ENCODE measurements around the gene GPR179.

GPR179 gene, protein sequence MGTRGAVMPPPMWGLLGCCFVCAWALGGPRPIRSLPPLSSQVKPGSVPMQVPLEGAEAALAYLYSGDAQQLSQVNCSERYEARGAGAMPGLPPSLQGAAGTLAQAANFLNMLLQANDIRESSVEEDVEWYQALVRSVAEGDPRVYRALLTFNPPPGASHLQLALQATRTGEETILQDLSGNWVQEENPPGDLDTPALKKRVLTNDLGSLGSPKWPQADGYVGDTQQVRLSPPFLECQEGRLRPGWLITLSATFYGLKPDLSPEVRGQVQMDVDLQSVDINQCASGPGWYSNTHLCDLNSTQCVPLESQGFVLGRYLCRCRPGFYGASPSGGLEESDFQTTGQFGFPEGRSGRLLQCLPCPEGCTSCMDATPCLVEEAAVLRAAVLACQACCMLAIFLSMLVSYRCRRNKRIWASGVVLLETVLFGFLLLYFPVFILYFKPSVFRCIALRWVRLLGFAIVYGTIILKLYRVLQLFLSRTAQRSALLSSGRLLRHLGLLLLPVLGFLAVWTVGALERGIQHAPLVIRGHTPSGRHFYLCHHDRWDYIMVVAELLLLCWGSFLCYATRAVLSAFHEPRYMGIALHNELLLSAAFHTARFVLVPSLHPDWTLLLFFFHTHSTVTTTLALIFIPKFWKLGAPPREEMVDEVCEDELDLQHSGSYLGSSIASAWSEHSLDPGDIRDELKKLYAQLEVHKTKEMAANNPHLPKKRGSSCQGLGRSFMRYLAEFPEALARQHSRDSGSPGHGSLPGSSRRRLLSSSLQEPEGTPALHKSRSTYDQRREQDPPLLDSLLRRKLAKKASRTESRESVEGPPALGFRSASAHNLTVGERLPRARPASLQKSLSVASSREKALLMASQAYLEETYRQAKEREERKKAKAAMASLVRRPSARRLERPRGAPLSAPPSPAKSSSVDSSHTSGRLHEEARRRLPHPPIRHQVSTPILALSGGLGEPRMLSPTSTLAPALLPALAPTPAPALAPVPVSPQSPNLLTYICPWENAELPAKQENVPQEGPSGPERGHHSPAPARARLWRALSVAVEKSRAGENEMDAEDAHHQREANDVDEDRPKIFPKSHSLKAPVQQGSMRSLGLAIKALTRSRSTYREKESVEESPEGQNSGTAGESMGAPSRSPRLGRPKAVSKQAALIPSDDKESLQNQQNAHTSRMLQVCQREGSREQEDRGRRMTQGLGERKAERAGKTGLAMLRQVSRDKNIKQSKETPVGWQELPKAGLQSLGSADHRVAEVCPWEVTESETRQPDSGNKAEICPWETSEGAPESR (N-terminal part only)

DNA sequence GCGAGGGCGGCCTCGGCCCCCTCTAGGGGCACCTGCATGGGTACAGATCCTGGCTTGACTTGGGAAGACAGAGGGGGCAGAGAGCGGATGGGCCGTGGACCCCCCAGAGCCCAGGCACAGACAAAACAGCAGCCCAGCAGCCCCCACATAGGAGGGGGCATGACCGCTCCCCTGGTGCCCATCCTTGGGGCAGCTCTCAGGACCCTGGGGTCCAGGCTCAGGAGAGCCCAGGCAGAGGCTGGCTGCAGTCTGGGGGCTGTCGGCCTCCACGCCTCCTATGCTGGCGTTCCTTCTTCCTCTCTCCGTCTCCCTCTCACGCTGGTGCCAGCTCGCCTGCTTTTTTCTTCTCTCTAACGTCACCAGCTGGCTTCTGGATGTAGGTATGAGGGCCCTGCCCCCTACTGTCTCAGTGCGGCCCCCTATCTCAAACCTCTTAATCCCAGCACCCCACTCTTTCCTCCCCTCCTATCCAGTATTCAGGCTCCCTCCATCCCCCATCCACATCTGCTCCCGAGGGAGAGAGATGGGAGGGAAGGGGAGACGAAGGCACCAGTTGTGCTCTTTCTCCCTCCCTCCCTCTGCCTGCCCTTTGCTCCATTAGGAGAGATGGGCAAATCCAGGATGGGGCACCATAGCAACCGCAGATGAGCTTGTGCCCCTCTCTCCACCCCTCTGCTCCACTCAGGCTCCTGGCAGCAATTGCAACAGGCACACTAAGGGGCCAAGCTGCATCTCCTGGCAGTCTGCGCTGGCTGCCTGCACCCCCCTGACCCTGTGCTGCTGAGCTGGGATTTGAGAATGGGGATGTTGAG lies at the start of gene GPR179:
TSS of gene GPR179 (minus strand) at position 349 of the 812 bp plus-strand sequence. CDS start at position 182, 167 bp downstream.
- DNase-seq, result no peak

DNA sequence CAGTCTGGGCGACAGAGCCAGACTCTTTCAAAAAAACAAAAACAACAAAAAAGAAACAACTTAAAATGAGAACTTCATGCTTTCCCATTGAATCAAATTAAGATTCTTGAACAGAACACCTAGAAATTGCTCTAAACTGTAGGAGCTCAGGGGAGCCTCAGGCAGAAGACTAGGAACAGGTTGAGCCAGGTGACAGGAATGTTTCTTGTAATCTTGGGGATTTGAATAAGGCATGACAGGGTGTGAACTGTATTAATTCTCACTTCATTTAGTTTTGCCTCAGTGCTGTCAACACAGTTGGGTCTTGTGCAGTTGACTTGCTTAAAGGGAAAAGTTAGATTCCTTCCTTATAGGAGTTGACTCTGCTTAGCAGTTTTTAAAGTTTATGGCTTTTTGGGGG lies 35.7 kb upstream of the GPR179 start:
- no peak for DNase-seq

DNA sequence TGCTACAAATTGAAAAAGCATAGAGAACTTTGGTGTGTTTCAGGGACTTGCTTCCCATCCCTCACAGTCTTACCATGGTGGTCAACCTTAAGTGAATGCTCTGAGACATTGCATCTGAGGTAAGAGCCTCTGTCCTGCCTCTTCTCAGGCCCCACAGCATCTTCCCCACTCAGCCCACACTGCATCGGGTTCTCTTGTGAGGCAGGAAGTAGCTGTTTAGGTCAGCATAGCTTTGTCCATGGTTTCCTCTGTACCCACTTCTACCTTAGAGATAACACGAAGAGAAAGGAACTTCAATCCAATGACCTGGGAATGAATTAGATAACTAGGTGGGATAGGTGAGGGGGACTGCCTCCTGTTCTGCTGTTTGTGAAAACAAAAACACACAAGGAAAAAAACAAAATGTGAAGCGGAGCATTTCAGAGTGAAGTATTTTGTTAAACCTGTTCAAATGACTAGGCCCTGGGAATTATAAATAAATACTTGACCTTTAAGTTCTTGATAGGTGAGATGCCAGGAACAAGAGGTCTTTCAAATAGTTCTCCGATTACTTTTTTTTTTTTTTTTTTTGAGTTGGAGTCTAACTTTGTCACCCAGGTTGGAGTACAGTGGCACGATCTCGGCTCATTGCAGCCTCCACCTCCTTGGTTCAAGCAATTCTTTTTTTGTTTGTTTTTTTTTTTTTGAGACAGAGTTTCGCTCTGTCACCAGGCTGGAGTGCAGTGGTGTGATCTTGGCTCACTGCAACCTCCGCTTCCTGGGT lies 25.5 kb upstream of the GPR179 start:
- no peak for DNase-seq

DNA sequence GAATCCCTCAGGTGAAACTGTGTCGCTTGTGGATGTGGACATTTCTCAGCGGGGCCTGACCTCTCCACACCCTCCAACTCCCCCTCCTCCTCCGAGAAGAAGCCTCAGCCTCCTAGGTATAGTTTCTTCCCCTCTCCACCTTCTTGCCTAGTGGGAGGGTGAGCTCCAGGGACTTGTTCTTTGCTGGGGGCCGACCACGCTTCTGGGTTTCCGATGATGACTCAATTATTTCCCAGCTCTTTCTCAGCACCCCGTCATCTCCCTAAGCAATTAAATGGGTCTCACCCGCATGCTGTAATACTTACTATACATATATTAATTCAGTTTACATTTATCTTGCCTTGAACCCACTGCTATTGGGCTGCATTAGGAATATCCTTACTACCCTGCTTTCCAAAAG lies 21.0 kb upstream of the GPR179 start:
- no peak for DNase-seq

DNA sequence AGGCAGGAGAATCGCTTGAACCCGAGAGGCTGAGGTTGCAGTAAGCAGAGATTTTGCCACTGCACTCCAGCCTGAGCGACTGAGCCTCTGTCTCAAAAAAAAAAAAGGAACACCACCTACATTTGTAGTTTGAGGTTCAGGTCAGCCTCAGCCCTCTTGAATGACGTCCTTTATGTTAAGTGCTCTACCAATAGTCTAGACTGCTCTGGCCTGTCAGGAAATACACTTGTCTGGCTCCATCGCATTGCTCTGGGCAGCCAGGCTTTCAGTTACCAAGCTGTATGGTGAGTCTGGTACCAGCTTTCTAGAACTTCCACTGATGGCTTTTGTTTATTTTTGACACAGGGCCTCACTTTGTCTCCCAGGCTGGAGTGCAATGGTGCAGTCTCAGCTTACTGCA lies 19.3 kb upstream of the GPR179 start:
- no peak for DNase-seq

DNA sequence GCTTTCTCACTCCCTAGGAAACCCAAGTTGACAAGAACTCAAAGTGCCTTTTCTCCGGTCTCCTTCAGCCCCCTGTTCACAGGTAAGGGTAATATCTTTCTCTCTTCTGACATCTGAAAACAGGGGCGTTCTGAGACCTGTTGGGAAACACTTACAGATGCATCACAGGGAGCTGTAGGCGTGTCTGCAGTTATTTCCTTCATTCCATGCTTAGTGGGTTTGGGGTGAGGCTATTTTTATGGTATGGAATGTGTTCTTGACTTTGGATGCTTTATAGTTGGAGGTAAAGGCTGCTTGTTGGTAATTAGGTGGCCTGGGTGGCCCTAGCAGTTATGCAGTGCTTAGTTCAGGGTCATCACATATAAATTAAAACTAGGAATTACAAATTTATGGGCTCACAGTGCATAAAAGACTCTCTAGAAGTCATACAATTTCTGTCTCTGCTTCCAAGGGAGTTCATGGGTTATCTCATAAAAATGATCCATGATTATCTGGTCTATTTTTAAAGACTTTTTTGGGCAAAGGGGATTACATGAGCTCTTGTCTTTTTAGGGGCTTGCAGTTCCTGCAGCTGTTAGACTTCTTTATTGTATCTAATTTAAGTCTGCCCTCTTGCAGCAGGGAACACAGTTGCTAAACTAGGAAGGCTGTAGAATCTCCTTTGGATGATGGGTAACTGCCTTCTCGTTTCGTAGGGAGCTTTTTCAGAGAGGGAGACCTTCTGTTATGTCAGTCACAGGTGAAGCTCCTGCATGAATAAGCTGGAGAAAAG lies 18.1 kb upstream of the GPR179 start:
- DNase-seq, result no peak

DNA sequence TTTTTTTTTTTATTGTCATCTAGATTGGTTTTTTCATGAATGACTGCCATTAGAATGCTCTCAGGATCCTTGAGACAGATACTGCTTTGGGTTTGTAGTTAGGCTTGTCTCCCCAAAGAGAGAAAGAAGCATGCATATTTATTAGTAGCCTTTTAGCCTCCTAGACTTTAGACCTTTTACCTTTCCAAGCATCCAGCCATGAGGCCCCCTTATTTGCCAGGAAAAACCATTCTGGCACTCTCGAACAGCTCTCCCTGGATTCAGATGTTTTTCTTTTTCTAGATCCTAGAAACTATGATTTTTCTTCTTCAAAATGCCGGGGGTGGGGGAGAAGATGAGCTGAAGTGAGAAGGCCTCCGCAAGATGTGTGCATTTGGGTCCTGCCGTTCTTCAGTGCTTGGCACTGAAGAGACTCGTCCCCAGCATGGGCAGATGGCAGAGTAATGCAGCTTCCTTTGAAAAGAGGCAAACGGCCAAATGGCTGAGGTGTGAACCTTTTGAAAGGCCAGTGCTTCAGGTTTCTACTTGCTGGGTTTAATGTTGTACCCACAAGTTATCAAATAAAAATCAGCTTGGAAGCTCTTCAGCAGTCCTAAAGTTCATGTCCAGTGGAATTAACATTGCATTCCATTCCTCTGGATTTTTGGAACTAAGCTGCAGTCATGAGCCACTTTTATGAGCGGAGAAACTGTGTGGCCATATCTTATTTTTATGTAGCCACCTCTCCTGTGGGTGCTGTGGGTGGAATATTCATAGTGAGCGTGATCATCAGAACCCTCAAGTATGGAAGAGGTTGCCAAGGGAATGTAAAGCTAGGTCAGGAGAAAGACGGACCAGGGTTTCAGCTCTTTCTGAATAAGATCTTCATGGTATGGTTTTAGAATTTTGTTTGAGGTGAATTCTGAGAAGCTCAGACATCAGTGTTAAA lies 15.1 kb upstream of the GPR179 start:
- no peak for DNase-seq

DNA sequence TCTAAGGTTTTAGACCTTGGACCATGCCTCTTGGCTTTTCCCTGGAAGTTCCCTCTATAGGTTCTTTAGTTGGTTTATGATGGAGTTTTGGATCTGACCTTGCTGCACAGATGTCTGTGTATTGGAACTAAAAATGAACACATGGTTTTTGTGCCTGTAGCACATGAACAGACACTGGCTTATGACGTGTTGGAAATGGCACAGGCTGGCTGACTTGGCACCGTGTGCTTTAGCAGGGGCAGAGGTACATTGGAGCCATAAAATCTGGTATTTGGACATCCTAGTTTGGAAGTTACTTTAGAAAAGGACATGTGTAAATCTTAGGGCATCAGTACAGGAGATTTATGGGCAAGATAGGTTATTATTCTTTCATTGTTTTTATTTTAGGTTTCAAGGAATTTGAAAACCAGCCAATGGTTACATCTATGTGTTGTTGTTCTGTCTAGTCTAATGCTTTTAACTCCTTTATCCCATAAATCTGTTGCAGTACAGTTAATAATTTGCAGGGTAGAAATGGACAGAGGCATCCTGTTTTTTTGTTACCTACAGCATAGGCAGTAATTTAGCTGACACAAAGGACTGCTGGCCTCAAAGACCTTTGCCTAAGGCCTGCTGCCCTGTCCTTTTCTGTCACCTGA lies 13.8 kb upstream of the GPR179 start:
- DNase-seq, result no peak

DNA sequence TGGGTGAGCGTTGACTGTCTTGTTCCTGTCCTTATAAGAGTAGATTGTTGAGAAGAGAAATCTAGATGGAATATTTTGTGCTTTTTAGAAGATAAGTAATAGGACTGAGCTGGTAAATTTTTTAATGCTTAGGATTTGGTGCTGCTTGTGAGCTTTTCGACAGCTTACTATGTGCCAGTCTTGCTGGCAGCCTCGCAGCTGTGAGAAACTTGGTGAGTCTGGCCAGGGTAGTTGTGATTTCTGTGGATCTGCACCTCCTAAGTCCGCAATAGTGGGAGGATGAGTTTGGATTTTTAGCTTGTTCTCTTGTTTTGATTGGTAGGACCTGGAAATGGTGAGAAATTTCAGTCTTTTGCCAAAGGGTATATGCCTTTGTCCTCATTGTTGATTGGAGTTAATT lies 11.5 kb upstream of the GPR179 start:
- DNase-seq, result no peak

DNA sequence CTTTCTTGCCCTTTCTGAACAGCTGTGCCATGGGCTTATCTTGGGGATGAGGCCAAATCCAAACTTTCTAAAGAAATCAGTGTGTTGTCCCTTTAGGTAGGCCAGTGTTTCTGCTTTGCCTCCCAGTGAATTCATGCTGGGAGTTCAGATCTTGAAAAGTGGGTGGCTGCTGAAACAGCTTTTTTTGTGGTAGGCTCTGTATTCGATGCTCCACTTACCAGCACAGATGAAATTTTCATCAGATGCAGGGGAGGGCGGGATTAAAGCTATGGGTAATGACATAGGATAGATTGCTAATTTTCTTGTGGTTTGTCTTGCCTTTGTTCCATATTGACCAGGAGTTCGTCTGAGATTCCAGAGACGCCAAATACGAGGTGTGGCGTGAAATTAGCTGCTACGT lies 10.7 kb upstream of the GPR179 start:
- no peak for DNase-seq

DNA sequence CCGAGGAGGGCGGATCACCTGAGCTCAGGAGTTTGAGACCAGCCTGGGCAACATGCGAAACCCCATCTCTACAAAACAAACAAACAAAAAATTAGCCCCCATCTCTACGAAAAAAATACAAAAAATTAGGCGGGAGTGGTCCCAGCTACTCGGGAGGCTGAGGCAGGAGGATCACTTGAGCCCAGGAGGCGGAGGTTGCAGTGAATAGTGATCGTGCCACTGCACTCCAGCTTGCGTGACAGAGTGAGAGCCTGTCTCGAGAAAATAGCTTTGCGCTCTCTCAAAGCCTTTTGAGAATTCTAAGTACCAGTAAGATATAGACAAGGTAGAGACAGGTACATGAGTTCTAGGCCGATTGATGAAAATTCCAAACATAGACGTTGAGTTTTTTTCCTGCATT lies 9.9 kb upstream of the GPR179 start:
- no peak for DNase-seq

DNA sequence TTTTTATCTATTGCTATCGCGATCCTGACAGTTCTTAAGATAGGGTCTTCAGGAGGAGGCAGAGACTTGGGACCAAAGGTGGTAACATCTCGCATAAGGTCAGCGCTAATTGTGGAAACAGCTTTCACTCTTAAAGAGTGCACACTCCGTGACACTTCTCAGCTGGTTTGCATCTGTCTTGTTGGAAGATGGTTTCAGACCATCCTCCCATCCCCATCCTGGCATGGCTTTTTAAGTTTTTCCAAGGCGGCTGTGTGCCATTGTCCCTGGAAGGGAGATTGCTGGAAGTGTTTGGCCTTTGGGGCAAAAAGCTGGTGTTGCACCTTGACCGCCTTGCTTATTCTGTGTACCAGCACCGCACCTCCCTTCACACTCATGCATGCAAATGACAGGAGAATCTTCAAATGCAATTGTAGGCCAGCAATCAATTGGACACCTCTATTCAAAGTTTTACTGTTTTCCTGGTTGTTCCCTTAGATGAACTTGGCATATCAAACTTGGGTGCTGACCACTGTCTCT lies 9.4 kb upstream of the GPR179 start:
- DNase-seq, result no peak

DNA sequence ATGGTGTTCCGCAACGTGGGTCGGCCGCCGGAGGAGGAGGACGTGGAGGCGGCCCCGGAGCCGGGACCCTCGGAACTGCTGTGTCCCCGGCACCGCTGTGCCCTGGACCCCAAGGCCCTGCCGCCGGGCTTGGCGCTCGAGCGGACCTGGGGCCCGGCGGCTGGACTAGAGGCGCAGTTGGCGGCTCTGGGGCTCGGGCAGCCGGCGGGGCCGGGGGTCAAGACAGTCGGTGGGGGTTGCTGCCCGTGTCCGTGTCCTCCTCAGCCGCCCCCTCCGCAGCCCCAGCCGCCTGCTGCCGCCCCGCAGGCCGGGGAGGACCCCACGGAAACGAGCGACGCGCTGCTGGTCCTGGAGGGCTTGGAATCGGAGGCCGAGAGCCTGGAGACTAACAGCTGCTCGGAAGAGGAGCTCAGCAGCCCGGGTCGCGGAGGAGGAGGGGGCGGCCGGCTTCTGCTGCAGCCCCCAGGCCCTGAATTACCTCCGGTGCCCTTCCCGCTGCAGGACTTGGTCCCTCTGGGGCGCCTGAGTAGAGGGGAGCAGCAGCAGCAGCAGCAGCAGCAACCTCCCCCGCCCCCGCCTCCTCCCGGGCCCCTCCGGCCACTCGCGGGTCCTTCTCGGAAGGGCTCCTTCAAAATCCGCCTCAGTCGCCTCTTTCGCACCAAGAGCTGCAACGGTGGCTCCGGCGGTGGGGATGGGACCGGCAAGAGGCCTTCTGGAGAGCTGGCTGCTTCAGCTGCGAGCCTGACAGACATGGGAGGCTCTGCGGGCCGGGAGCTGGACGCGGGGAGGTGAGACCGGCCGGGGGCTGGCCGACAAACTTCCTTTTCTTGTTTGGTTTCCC lies 8.7 kb upstream of the GPR179 start:
- DNase-seq, result peak; percentile 62

DNA sequence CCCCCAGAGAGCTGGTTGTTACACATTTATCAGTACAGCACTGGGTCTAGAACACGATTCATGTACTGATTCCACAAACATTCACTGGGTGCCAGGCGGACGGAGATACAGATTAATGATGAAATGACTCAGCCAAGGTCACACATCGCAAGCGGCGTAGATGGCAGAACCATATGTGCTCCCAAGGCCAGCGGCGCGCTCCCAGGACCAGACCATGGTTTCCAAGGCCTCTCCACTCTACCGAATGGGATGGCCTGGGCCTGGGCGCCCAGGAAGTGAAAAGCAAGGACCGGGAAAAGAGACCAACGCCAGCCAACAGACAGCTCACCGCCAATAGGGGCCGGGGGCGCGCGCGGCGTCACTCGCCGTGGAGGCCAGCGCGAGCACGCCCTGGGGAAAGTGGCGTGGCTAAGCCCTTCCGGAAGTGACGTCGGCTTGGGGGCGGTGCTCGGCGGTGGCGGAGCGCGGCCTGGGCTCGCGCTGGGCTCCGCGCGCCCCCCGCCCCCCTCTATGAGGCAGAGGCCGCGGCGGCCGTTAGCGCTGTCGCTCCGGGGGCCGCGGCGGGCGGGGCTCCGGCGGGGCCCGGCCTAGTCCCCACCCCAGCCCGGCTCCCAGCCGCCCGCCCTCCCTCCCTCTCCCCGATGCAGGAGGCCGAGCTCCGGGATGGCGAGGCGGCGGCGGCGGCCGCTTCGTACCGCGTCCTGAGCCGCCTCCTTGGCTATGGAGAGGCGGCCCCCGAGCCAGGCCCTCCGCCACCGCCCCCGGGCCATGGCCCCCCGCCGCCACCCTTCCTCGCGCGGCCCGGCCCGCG lies 7.9 kb upstream of the GPR179 start, which contains the start of gene SOCS7:
TSS of gene SOCS7 (plus strand) at position 433 of the 811 bp plus-strand sequence. CDS start at position 642, 209 bp downstream.
- peak; percentile 98 for DNase-seq

DNA sequence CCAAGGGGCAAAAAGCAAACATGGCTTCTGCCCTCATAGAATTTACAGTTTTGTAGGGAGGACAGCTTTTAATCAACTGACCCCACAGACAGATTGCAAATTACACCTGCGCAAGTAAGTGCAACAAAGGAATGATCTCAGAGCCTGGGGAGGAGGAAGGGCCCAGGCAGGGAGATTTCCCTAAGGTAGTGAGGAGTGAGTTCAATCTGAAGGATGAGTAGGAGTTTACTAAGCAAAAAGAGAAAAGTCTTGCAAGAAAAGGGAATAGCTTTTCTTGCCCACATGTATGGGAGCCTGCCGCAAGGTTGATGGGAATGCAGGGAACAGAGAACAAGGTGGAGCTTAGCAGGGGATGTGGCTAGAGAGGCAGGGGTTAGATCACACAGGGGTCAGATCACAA lies 6.3 kb upstream of the GPR179 start:
- DNase-seq, result no peak

DNA sequence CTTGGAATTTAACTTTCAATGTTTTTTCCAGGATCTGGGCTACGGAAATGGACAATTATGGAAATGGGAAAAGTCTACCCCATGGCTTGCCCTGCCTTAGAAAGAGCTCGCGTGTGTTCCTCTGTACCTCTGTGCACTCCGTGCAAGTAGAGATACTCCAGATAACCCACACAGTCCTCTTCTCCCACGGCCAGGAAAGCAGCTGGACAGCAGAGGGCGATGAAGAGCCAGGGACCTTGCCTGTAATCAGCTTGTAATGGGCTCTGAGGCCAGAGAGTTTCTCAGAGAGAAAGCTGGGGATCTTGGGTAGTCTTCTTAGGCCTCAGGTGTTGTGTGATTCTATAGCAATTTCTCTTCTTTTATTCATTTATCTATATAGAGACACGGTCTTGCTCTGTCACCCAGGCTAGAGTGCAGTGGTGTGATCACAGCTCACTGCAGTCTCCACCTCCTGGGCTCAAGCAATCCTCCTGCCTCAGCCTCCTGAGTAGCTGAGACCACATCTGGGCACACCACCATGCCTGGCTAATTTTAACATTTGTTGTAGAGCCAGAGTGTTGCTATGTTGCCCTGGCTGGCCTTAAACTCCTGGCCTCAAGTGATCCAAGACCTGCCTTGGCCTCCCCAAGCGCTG lies 5.5 kb upstream of the GPR179 start:
- peak; percentile 96 for DNase-seq
